ENCODE results near the gene PA2G4.

Gene PA2G4

DNA sequence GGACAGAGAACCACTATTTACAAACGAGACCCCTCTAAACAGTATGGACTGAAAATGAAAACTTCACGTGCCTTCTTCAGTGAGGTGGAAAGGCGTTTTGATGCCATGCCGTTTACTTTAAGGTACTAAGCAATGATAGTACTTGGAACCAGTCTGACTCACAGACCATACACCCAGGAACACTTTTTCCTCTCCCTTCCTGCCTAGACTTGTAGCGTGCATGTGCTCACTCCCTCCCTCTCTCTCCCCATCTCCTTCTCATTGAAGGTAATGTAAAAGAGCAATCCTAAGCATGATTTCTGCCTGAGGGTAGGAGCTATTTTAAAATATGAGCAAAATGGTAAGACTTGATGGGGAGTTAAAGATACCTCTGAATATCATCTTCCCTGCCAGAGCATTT, 6.2 kb downstream of the PA2G4 start:
- TF ChIP-seq, protein P1, sequence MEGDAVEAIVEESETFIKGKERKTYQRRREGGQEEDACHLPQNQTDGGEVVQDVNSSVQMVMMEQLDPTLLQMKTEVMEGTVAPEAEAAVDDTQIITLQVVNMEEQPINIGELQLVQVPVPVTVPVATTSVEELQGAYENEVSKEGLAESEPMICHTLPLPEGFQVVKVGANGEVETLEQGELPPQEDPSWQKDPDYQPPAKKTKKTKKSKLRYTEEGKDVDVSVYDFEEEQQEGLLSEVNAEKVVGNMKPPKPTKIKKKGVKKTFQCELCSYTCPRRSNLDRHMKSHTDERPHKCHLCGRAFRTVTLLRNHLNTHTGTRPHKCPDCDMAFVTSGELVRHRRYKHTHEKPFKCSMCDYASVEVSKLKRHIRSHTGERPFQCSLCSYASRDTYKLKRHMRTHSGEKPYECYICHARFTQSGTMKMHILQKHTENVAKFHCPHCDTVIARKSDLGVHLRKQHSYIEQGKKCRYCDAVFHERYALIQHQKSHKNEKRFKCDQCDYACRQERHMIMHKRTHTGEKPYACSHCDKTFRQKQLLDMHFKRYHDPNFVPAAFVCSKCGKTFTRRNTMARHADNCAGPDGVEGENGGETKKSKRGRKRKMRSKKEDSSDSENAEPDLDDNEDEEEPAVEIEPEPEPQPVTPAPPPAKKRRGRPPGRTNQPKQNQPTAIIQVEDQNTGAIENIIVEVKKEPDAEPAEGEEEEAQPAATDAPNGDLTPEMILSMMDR (conservative IDR thresholded peaks at IDR 0.05): no peak
- no peak overlapping the region for H3K27ac ChIP-seq

DNA sequence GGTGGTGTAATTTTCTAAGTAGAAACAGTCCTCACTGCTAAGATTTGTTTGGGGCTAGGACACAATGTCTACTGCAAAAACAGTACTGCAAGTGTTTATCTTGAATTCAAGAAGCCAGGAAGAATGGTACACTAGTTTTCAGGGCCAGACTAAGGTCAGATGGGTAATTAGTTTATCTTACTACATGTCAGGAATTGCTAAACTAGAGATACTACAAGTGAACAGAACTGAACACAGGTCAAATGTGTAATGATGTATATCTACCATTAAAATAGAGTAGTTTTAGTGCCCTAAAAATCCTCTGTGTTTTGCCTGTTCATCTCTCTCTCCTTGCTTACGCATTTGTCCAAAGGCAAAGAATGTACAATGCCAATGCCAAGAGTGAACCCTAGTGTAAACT, 9.7 kb downstream of the PA2G4 start:
- no peak overlapping the region; the same call in 1 of the 2 replicates for H3K27ac ChIP-seq
- TF ChIP-seq, protein P1 (conservative IDR thresholded peaks at IDR 0.05): no peak

DNA sequence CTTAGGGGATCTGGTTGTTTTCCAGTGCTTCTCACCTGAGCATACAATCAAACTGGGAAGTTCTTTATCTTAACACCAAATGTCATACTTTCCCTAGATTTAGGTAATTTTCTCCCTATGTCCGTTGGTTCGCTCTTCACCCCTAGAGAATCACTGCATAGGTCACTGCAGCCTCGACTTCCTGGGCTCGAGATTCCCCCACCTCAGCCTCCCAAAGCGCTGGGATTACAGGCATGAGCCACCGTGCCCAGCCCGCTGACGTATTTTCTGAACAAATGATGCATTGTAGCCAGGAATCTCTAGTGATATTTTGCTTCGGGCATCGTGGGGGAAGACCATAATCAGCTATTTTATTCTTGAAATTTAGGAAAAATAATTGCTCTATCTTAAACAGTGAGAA, 11.0 kb downstream of the PA2G4 start:
- peak overlapping the region; percentile 98 for H3K27ac ChIP-seq
- TF ChIP-seq, protein P1 (conservative IDR thresholded peaks at IDR 0.05): no peak

DNA sequence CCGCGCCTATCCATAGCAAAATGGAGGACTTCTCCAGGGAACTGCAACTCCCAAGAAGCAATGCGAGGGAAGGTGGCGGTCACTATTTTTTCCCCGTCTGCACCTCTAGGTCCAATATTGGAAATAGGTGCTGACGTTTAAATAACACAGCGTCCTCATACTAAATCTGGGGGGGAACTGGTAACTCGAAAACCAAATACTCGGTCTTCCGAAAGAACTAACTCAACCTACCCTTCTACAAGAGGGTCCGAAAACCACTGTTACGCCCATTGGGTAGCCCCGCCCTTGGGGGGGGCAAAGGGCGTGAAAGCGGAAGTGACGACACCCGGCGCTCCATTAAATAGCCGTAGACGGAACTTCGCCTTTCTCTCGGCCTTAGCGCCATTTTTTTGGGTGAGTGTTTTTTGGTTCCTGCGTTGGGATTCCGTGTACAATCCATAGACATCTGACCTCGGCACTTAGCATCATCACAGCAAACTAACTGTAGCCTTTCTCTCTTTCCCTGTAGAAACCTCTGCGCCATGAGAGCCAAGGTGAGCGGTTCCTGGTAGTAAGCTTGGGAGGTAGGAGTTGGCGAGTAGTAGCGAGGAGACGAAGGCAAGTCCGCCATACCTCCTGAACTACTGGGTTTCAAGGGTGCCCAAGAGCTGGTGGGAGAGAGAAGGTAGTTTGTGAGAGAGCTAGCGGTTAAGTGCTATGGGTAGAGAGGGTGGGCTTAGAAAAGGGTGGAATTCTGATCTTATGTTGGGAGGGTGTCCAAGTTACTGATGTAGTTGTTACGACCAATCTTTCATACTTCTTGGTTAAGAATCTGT, 12.1 kb downstream of the PA2G4 start, which contains the start of gene RPL41:
Gene RPL41, plus strand, starts transcription at position 367 of the 815 bp plus-strand sequence.
- TF ChIP-seq, protein P1 (conservative IDR thresholded peaks at IDR 0.05): no peak
- H3K27ac ChIP-seq: peak within 1 kb of the TSS; percentile 98

DNA sequence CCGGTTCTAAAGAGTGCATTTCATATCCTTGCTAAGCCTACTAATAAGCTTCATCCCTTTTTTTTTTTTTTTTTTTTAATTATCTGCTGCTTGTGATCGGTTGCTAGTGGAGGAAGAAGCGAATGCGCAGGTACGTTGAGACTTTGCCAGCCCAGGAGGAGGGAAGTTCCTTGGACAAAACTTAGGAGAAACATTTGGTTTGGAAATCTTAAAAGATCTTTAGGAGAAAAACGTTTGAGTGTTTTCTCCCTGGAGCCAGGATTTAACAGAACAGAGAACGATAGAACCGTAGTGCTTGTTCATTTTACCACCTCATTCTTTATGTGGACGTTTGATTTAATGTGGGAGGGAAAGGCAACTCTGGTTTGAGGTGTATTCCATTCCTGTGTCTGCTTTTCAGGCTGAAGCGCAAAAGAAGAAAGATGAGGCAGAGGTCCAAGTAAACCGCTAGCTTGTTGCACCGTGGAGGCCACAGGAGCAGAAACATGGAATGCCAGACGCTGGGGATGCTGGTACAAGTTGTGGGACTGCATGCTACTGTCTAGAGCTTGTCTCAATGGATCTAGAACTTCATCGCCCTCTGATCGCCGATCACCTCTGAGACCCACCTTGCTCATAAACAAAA, 12.8 kb downstream of the PA2G4 start:
- peak overlapping the region; percentile 98 for H3K27ac ChIP-seq

DNA sequence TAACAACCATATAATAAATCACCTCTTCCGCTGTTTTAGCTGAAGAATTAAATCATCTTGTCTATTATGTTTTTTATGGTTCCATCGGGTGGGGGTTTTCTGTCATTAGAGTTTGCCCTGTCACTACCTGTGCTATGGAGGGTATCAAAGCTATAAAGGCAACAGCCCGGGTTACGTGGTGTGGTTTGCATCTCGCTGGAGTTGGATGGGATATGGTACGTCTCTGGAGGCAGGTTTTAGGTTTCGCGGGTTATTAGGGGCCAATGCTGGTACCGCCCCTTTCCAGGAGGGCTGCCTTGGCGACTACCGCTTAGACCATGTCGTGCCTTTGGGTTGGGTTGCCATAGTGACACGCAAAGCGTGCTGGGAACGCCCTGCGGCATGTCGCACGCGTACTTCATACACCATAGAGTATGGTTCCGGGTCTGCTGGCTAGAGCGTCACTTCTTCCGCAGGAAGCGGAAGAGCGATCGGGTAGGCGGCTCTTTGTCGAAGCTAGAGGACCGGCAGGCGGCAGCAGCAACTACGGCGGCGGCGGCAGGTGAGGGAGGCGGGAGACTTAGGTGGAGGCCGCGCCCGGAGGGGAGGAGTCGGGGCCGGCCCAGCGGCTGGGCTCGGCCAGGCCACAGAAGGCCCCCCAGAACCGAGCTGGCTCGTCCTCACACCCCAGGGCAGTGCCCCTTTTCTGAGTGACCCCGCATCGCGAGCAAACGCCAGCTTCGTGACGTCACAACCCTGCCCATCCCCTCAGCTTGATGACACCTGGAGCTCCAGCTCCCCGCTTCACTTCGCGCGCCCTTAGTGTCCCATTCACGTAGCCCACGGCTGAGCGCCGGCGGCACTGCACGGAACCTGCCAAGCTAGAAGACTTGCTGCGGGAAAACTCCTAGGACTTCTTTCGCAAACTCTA, 13.7 kb downstream of the PA2G4 start, which contains the start of gene ZC3H10:
Gene ZC3H10, plus strand, starts transcription at position 489 of the 910 bp plus-strand sequence. CDS start 2,297 bp downstream, outside the sequence.
- TF ChIP-seq, protein P1 (conservative IDR thresholded peaks at IDR 0.05): peak; percentile 53
- H3K27ac ChIP-seq: peak within 1 kb of the TSS; percentile 98

DNA sequence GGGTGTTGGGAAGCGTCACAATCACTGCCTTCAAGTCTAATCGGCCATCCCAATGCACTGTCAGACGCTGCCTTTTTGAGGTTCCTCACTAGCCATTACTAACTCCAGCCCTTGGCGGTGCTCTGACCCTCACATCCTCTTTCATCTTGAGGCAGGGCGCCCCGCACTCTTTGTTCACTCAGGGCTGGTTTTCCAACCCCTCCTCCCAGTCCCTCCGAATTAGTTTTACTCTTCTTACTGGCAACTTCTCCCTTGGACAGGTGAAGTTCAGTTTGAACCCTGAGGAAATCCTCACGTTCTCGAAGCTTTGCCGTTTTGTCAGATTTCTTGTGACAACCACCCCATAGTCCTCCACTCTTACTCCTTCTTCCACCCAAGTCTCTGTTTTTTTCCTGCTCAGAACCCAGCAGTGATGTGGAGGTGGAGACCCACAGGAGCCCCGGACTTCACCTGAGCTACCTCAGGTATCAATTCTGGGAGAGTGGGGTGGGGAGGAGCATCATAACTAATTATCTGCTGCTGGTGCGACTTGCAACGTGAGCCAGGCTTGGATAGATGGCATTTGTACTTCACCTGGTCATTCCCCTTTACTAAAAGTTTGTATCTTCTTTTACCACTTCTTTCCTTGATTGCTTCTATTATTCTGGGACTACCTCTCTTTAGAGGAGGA, 14.5 kb downstream of the PA2G4 start:
- peak overlapping the region; percentile 98 for H3K27ac ChIP-seq
- TF ChIP-seq, protein P1 (conservative IDR thresholded peaks at IDR 0.05): no peak
